H1 (cell line): Measurements from ENCODE around the gene GLRA2. TPM values are rescaled to one million over a fixed set of nuclear protein-coding genes. Genes with fewer than 3 reads are reported as not detected.

Experiments used
- CTCF ChIA-PET: fragments of 300-600 bp; sonication (Branson Sonifier 250); formaldehyde crosslinking; loops from one replicate; lab custom pipeline; 2021; ENCODE audit not compliant: partially characterized antibody; lab: Charles Lee
- POLR2A ChIA-PET: fragments of 300-600 bp; sonication (Branson Sonifier 250); formaldehyde crosslinking; loops from one replicate; lab custom pipeline; 2021; ENCODE audit warnings: inconsistent platforms; ENCODE audit not compliant: partially characterized antibody; lab: Charles Lee
- DNase-seq, 2 experiments: peaks; one replicate each; pipeline versions ENCODE4 v3.0.0 to v3.0.0-alpha.2; 2010 to 2022; ENCODE audit warnings: low spot score in 2 of 2, low read depth in 1 of 2, mixed read lengths in 1 of 2
- FAIRE-seq: peaks from 2 replicates; lab custom pipeline; 2011; peaks lifted over from hg19 to GRCh38; lab: Jason Lieb, UNC
- H2AFZ ChIP-seq: 2 replicates; pipeline ENCODE4 v1.8.1; 2012; ENCODE audit warnings: low read length, inconsistent platforms
- H2AK5ac ChIP-seq: 2 replicates; pipeline ENCODE4 v1.6.1; 2013; ENCODE audit warnings: low read depth, low read length
- H2BK120ac ChIP-seq: replicated peaks from 2 replicates; pipeline ENCODE3; 2013; ENCODE audit warnings: low read depth, low read length, inconsistent platforms
- H2BK12ac ChIP-seq: 2 replicates; pipeline ENCODE4 v1.6.1; 2013; ENCODE audit warnings: low read depth, low read length
- H2BK15ac ChIP-seq: 2 replicates; pipeline ENCODE4 v1.6.1; 2013; ENCODE audit warnings: low read length
- H2BK20ac ChIP-seq: 2 replicates; pipeline ENCODE4 v1.6.1; 2013; ENCODE audit warnings: low read length
- H2BK5ac ChIP-seq: 2 replicates; pipeline ENCODE4 v1.6.1; 2013; ENCODE audit warnings: low read depth, low read length
- H3K14ac ChIP-seq: 2 replicates; pipeline ENCODE4 v1.6.1; 2013; ENCODE audit warnings: inconsistent platforms; ENCODE audit not compliant: insufficient read length
- H3K18ac ChIP-seq: 2 replicates; pipeline ENCODE4 v1.6.1; 2013; ENCODE audit warnings: low read length; ENCODE audit errors: extremely low read depth
- H3K23ac ChIP-seq: 2 replicates; pipeline ENCODE4 v1.6.1; 2013; ENCODE audit warnings: inconsistent platforms; ENCODE audit not compliant: insufficient read length
- H3K23me2 ChIP-seq: 2 replicates; pipeline ENCODE4 v1.6.1; 2013; ENCODE audit warnings: low read depth, low read length
- H3K27ac ChIP-seq: 2 replicates; pipeline ENCODE4 v1.6.1; 2011; ENCODE audit warnings: low read depth, low read length, inconsistent platforms
- H3K27me3 ChIP-seq, 4 experiments: replicated peaks in 1 of 4; 1 replicate in 1 of 4; 2 replicates in 3 of 4; pipeline versions ENCODE4 v1.6.1 to v1.8.1; 2011 to 2013; ENCODE audit warnings: low read length in 3 of 4, mild to moderate bottlenecking in 3 of 4, inconsistent platforms in 2 of 4, mixed read lengths in 2 of 4, moderate library complexity in 1 of 4; ENCODE audit not compliant: control insufficient read depth in 3 of 4, insufficient read depth in 3 of 4; ENCODE audit errors: extremely low read depth in 1 of 4
- H3K36me3 ChIP-seq, 4 experiments: 2 replicates each; pipeline versions ENCODE4 v1.6.1 to v1.8.1; 2011 to 2013; ENCODE audit warnings: mild to moderate bottlenecking in 4 of 4, low read length in 3 of 4, moderate library complexity in 2 of 4, control low read depth in 1 of 4, inconsistent platforms in 1 of 4; ENCODE audit not compliant: insufficient read depth in 4 of 4, control insufficient read depth in 2 of 4
- H3K4ac ChIP-seq: replicated peaks from 2 replicates; pipeline ENCODE3; 2013; ENCODE audit warnings: low read length, low read depth, mixed read lengths, inconsistent platforms; ENCODE audit not compliant: insufficient read length
- H3K4me1 ChIP-seq, 4 experiments: replicated peaks in 1 of 4; 1 replicate in 1 of 4; 2 replicates in 3 of 4; pipeline versions ENCODE4 v1.6.1 to v1.8.1; 2011 to 2013; ENCODE audit warnings: low read length in 3 of 4, inconsistent platforms in 2 of 4, mixed read lengths in 1 of 4; ENCODE audit not compliant: insufficient read depth in 4 of 4, control insufficient read depth in 3 of 4
- H3K4me2 ChIP-seq, 2 experiments: 2 replicates each; pipeline versions ENCODE4 v1.6.1 to v1.8.1; 2011 to 2013; ENCODE audit warnings: low read depth in 2 of 2, low read length in 2 of 2, control low read depth in 1 of 2, inconsistent platforms in 1 of 2, mild to moderate bottlenecking in 1 of 2; ENCODE audit not compliant: insufficient read depth in 1 of 2
- H3K4me3 ChIP-seq, 4 experiments: fragments of 200-600, 300-600 bp in 1 of 4; sonication (generic), shearing (Covaris generic), sonication (Bioruptor Twin) in 1 of 4; 2 replicates each; pipeline versions ENCODE4 v1.5.1 to v1.8.1; 2011 to 2016; ENCODE audit warnings: low read length in 4 of 4, low read depth in 3 of 4, control low read depth in 2 of 4, inconsistent platforms in 2 of 4, mild to moderate bottlenecking in 2 of 4, mixed read lengths in 1 of 4, moderate library complexity in 1 of 4; ENCODE audit not compliant: insufficient read depth in 2 of 4; ENCODE audit errors: extremely low read depth in 1 of 4
- H3K56ac ChIP-seq: replicated peaks from 2 replicates; pipeline ENCODE3; 2013; ENCODE audit warnings: low read depth, mild to moderate bottlenecking, mixed read lengths, low read length, inconsistent platforms; ENCODE audit not compliant: insufficient read length
- H3K79me1 ChIP-seq: 2 replicates; pipeline ENCODE4 v1.6.1; 2013; ENCODE audit warnings: low read depth, low read length, control low read depth
- H3K79me2 ChIP-seq, 2 experiments: 2 replicates each; pipeline versions ENCODE4 v1.6.1 to v1.8.1; 2012 to 2013; ENCODE audit warnings: low read length in 2 of 2, mild to moderate bottlenecking in 2 of 2, inconsistent platforms in 1 of 2; ENCODE audit not compliant: insufficient read depth in 2 of 2, control insufficient read depth in 1 of 2
- H3K9ac ChIP-seq, 4 experiments: replicated peaks in 1 of 4; 1 replicate in 1 of 4; 2 replicates in 3 of 4; pipeline versions ENCODE4 v1.6.1 to v1.8.1; 2011 to 2013; ENCODE audit warnings: low read depth in 3 of 4, low read length in 3 of 4, control low read depth in 2 of 4, mild to moderate bottlenecking in 2 of 4, moderate library complexity in 2 of 4, inconsistent platforms in 1 of 4; ENCODE audit errors: extremely low read depth in 1 of 4
- H3K9me3 ChIP-seq, 2 experiments: 2 replicates each; pipeline versions ENCODE4 v1.6.1 to v1.8.1; 2012 to 2013; ENCODE audit warnings: mild to moderate bottlenecking in 2 of 2, moderate library complexity in 2 of 2, control low read depth in 1 of 2, inconsistent platforms in 1 of 2, low read depth in 1 of 2, low read length in 1 of 2, mixed read lengths in 1 of 2; ENCODE audit not compliant: insufficient read depth in 2 of 2
- H4K20me1 ChIP-seq, 2 experiments: replicated peaks in 1 of 2; 2 replicates each; pipeline versions ENCODE3 to v1.8.1; 2011 to 2013; ENCODE audit warnings: inconsistent platforms in 2 of 2, low read length in 2 of 2, mild to moderate bottlenecking in 1 of 2; ENCODE audit not compliant: insufficient read depth in 2 of 2, control insufficient read depth in 1 of 2
- H4K5ac ChIP-seq: 2 replicates; pipeline ENCODE4 v1.6.1; 2013; ENCODE audit warnings: low read length, low read depth, mixed read lengths, inconsistent platforms; ENCODE audit not compliant: insufficient read length
- H4K8ac ChIP-seq: 2 replicates; pipeline ENCODE4 v1.8.0; 2013; ENCODE audit warnings: mild to moderate bottlenecking, moderate library complexity, low read length, inconsistent platforms; ENCODE audit not compliant: insufficient read depth; ENCODE audit errors: extremely low read depth
- H4K91ac ChIP-seq: replicated peaks from 2 replicates; pipeline ENCODE3; 2013; ENCODE audit warnings: low read length, mixed read lengths, inconsistent platforms; ENCODE audit not compliant: insufficient read length
- FOSL1 ChIP-seq: IDR thresholded peaks from 2 replicates; pipeline ENCODE4 v1.6.1; 2011; ENCODE audit warnings: mild to moderate bottlenecking, low read depth, low read length, moderate library complexity; ENCODE audit not compliant: insufficient read depth
- MAX ChIP-seq: IDR thresholded peaks from 2 replicates; pipeline ENCODE4 v1.6.1; 2012; ENCODE audit warnings: inconsistent platforms
- TEAD4 ChIP-seq: IDR thresholded peaks from 2 replicates; pipeline ENCODE4 v1.6.1; 2012; ENCODE audit warnings: low read depth, low read length, inconsistent platforms, mixed read lengths
- WGBS, 2 experiments: shearing (Covaris generic) in 1 of 2; methylation state at CpG; one replicate each; pipeline versions ENCODE4 v1.1.6 to v1.1.7; 2013 to 2015; ENCODE audit warnings: low lambda C conversion rate in 2 of 2, mixed read lengths in 2 of 2, inconsistent platforms in 1 of 2, low coverage in 1 of 2, missing lambda C conversion rate in 1 of 2; ENCODE audit not compliant: insufficient replicate concordance in 2 of 2, insufficient coverage in 1 of 2, insufficient read length in 1 of 2; ENCODE audit errors: extremely low coverage in 1 of 2, missing lambda C conversion rate in 1 of 2; 5-methylcytosine and 5-hydroxymethylcytosine counted together
- polyA plus RNA-seq, 7 experiments: library from polyadenylated mRNA; depleted of rRNA in 3 of 7; stranded (reverse) in 5 of 7; unstranded in 2 of 7; fragments of >200 nt in 5 of 7; fragments of 200-250 nt in 2 of 7; gene quantifications; 1 replicate in 5 of 7; 2 replicates in 1 of 7; 4 replicates in 1 of 7; pipeline versions ENCODE4 v1.2.1 to v1.2.3, GENCODE V29; 2011 to 2013; ENCODE audit warnings: missing spikeins in 2 of 7, mixed read lengths in 2 of 7
- total RNA-seq: library from RNA; stranded (reverse); fragmentation: NEBNext Ultra II Directional; extraction: Animal tissue kit (Norgen Biotek cat#: 25700); gene quantifications from 2 replicates; pipeline ENCODE4 v1.2.1, GENCODE V29; 2021

The GLRA2 gene
- total and polyA plus RNA-seq, 2 of the 8 experiments (the other 6 are each of a cell fraction or from before 2014, with no cell fraction given), result not detected

DNA sequence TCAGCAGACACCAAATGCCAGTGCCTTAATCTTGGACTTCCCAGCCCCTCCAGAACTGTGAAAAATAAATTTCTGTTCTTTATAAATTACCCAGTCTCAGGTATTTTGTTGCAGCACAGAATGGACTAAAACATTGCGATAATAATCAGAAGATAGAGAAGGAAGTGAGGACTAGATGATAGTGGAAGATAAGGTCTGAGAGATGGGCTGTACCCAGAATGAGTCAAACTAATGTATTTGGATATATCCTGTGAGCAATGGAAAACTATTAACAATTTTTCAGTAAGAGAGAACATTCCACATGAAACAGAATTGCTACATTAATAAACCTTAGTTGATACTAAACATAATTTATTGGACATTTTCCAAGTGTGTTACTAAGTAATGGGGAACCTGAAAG is 250.2 kb downstream of the GLRA2 start:
- no peak overlapping the region for H3K14ac ChIP-seq
- no peak overlapping the region for H3K56ac ChIP-seq
- ChIA-PET CTCF (no interaction called here), POLR2A (no interaction called here)
- no peaks in the 10 kb centered on the region for H4K20me1 ChIP-seq
- H2BK20ac ChIP-seq, result no peak overlapping the region
- H3K18ac ChIP-seq, result no peak overlapping the region
- H3K4me2 ChIP-seq, result no peak overlapping the region
- H3K23ac ChIP-seq, result no peak overlapping the region
- 100% methylated on average over 1 of the region's 1 CpG; no CpG with 5 or more reads in 1 of the 2 experiments for WGBS, 2 experiments
- no peak overlapping the region for H3K4ac ChIP-seq
- FAIRE-seq, result no peak
- no peak overlapping the region for H2AFZ ChIP-seq
- DNase-seq, result no peak
- no peak overlapping the region for H3K27ac ChIP-seq
- no peak overlapping the region for H4K91ac ChIP-seq
- H3K36me3 ChIP-seq, result no peaks in the 10 kb centered on the region
- no peak overlapping the region for H2BK15ac ChIP-seq
- H3K4me3 ChIP-seq, result no peak overlapping the region
- H3K79me1 ChIP-seq, result no peaks in the 10 kb centered on the region
- H2AK5ac ChIP-seq, result no peak overlapping the region
- no peak overlapping the region for H2BK120ac ChIP-seq
- no peaks in the 10 kb centered on the region for H3K4me1 ChIP-seq
- no peaks in the 10 kb centered on the region for H3K79me2 ChIP-seq
- no peak overlapping the region for H2BK5ac ChIP-seq
- no peaks in the 10 kb centered on the region for H3K23me2 ChIP-seq
- H3K9ac ChIP-seq, result no peak overlapping the region
- H2BK12ac ChIP-seq, result no peak overlapping the region
- no peak overlapping the region for H4K8ac ChIP-seq
- no peaks in the 10 kb centered on the region for H3K9me3 ChIP-seq
- no peak overlapping the region for H4K5ac ChIP-seq
- H3K27me3 ChIP-seq, result no peaks in the 10 kb centered on the region
- TF ChIP-seq MAX, result no peak
- TF ChIP-seq FOSL1, result no peak
- no peak for TF ChIP-seq TEAD4
